ENCODE data around the gene PRLH.
A peak's percentile ranks its signal among the peaks of the same experiment; 100 is the strongest.

Gene PRLH

GRCh38 chr2:237540223-237540775, 26.1 kb upstream of the PRLH start:
- DNase-seq: no peak

- peak in 1 of 2 experiments; percentile 50 for DNase-seq
These were observed 25.6 kb upstream of the PRLH start for GRCh38 chr2:237540823-237541222.

- no peak for DNase-seq
These were observed 25.1 kb upstream of the PRLH start for GRCh38 chr2:237541243-237541642.

GRCh38 chr2:237542001-237542704, 24.2 kb upstream of the PRLH start:
- no peak for DNase-seq

GRCh38 chr2:237546040-237546875, 20.1 kb upstream of the PRLH start:
- DNase-seq: no peak

- DNase-seq: no peak
These were observed 19.4 kb upstream of the PRLH start for GRCh38 chr2:237546876-237547395.

GRCh38 chr2:237547841-237548416, 18.4 kb upstream of the PRLH start:
- DNase-seq: peak in 1 of 2 experiments; percentile 27

- DNase-seq: no peak
These were observed 17.2 kb upstream of the PRLH start for GRCh38 chr2:237549216-237549615.

GRCh38 chr2:237549643-237550415, 16.5 kb upstream of the PRLH start:
- no peak for DNase-seq

GRCh38 chr2:237551071-237551574, 15.3 kb upstream of the PRLH start:
- DNase-seq: no peak

- DNase-seq: no peak
These were observed 13.5 kb upstream of the PRLH start for GRCh38 chr2:237552908-237553307.

- no peak for DNase-seq
These were observed 12.4 kb upstream of the PRLH start for GRCh38 chr2:237553948-237554347.

- no peak for DNase-seq
These were observed 10.8 kb upstream of the PRLH start for GRCh38 chr2:237555560-237555959.

- no peak for DNase-seq
These were observed 9.4 kb upstream of the PRLH start for GRCh38 chr2:237556773-237557632.

GRCh38 chr2:237557633-237558015, 8.8 kb upstream of the PRLH start:
- no peak for DNase-seq

- DNase-seq: no peak
These were observed 7.3 kb upstream of the PRLH start for GRCh38 chr2:237558961-237559641.

GRCh38 chr2:237561221-237561620, 5.2 kb upstream of the PRLH start:
- no peak for DNase-seq

GRCh38 chr2:237563816-237564215, 2.6 kb upstream of the PRLH start:
- DNase-seq: no peak

GRCh38 chr2:237564526-237565131, 1.7 kb upstream of the PRLH start:
- DNase-seq: no peak

- no peak for DNase-seq
These were observed 400 bp upstream of the PRLH start for GRCh38 chr2:237565974-237566373.
